Peyer's patch (tissue), 4 donors: Measurements from ENCODE around the gene ATMIN. TPM values are rescaled to one million over a fixed set of nuclear protein-coding genes. Genes with fewer than 3 reads are reported as not detected.
A peak's percentile ranks its signal among the peaks of the same experiment; 100 is the strongest.

ENCODE experiments used
- DNase-seq, 3 donors: peaks; one replicate each; pipeline ENCODE4 v3.0.0-alpha.2; 2017 to 2019
- H3K27ac ChIP-seq, 4 donors: fragments of 200-600 bp; sonication (generic); one replicate each; pipeline ENCODE4 v1.5.1; 2016 to 2019
- H3K27me3 ChIP-seq, 2 donors: fragments of 200-600 bp; sonication (generic); one replicate each; pipeline ENCODE4 v1.5.1; 2019
- H3K36me3 ChIP-seq, 3 donors: fragments of 200-600 bp; sonication (generic); one replicate each; pipeline ENCODE4 v1.5.1; 2016 to 2019
- H3K4me1 ChIP-seq, 4 donors: fragments of 200-600 bp; sonication (generic); one replicate each; pipeline ENCODE4 v1.5.1; 2016 to 2019
- H3K4me3 ChIP-seq, 4 donors: fragments of 200-600 bp; sonication (generic); 1 replicate in 3 of 4; 2 replicates in 1 of 4; pipeline ENCODE4 v1.5.1; 2016 to 2019; ENCODE audit warnings: mild to moderate bottlenecking in 1 of 4
- H3K9me3 ChIP-seq, 4 donors: fragments of 200-600 bp; sonication (generic); one replicate each; pipeline ENCODE4 v1.5.1; 2016 to 2019; ENCODE audit warnings: mild to moderate bottlenecking in 1 of 4
- CTCF ChIP-seq, 6 experiments: fragments of 450-650 bp in 4 of 6; fragments of 200-600 bp in 2 of 6; sonication (generic) in 1 of 6; IDR thresholded peaks; one replicate each; pipeline ENCODE4 v1.5.1; 2017 to 2019; ENCODE audit warnings: antibody characterized with exemption in 6 of 6, mild to moderate bottlenecking in 3 of 6, moderate library complexity in 1 of 6
- POLR2A ChIP-seq, 2 donors: fragments of 450-650 bp; IDR thresholded peaks; one replicate each; pipeline ENCODE4 v1.5.1; 2017; ENCODE audit warnings: antibody characterized with exemption in 2 of 2, mild to moderate bottlenecking in 2 of 2, moderate library complexity in 2 of 2
- small RNA-seq, 2 donors: library from RNA; depleted of rRNA; stranded (forward); fragments of <200 nt; gene quantifications; one replicate each; pipeline ENCODE3, GENCODE V24; 2016
- total RNA-seq, 4 donors: library from RNA; depleted of rRNA; stranded (reverse); fragments of >200 nt; gene quantifications; one replicate each; pipeline ENCODE4 v1.1.0, GENCODE V29; 2016

ATMIN gene
- total RNA-seq, 4 donors from 2014 or later = 25.6 to 37.0 (median 32.6) TPM

DNA sequence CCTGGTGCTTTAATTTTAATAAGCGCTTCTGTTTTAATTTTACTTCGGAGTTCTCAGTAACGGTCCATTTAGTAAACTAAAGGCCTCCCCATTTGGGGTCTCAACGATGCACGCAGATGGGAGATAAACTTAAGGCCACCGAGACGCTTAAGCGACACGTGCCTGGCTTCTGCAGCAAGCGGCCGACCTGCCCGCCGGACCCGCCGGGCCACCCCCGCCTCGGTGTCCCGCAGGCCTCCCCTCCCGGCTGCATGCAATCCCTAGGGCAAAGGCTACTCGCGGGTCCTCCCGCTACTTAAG is 60.0 kb downstream of the ATMIN start:
- DNase-seq = no peak
- peaks cover 0 to 4% (median 1%) of the 10 kb centered on the region in 4 donors for H3K4me1 ChIP-seq
- H3K4me3 ChIP-seq = peak overlapping the region; percentile 66 to 88 (median 78)
- H3K9me3 ChIP-seq = no peaks in the 10 kb centered on the region
- H3K27ac ChIP-seq = peak overlapping the region; percentile 40 to 78 (median 64)
- H3K27me3 ChIP-seq = no peaks in the 10 kb centered on the region
- no peak for TF ChIP-seq POLR2A (IDR thresholded peaks at IDR 0.05)
- no peak for TF ChIP-seq CTCF (IDR thresholded peaks at IDR 0.05)
- no peaks in the 10 kb centered on the region for H3K36me3 ChIP-seq

- Histone ChIP-seq H3K4me1 (peaks cover 0 to 4% (median 1%) of the 10 kb centered on the region in 4 donors), H3K9me3 (no peaks in the 10 kb centered on the region), H3K27ac (peak within 1 kb of the TSS; percentile 40 to 78 (median 64)), H3K4me3 (peak within 1 kb of the TSS; percentile 66 to 88 (median 78)), H3K27me3 (no peaks in the 10 kb centered on the region), H3K36me3 (no peaks in the 10 kb centered on the region)
- peak; percentile 98 to 100 (median 99) for DNase-seq
- TF ChIP-seq POLR2A (IDR thresholded peaks at IDR 0.05) (no peak), CTCF (IDR thresholded peaks at IDR 0.05) (peak in 1 of 6 experiments; percentile 9)
These were observed 60.5 kb downstream of the ATMIN start, which contains the start of gene GCSH for GRCh38 chr16:81095953-81096714. Gene GCSH (minus strand): TSS chr16:81096395. CDS start chr16:81096278, 117 bp downstream.

- H3K9me3 ChIP-seq = no peaks in the 10 kb centered on the region
- no peak for TF ChIP-seq POLR2A (IDR thresholded peaks at IDR 0.05)
- TF ChIP-seq CTCF (IDR thresholded peaks at IDR 0.05) = no peak
These were observed 61.1 kb downstream of the ATMIN start for GRCh38 chr16:81096715-81097208.

More at GRCh38 chr16:81096715-81097208, 61.1 kb downstream of the ATMIN start:
- H3K27me3 ChIP-seq = no peaks in the 10 kb centered on the region
- H3K27ac ChIP-seq = peak overlapping the region in 2 of 4 donors; percentile 30 to 72
- H3K4me3 ChIP-seq = peak overlapping the region in 3 of 4 donors; percentile 66 to 88 (median 76)
- H3K36me3 ChIP-seq = no peaks in the 10 kb centered on the region
- peak in 1 of 3 donors; percentile 50 for DNase-seq
- H3K4me1 ChIP-seq = peaks cover 0 to 4% (median 1%) of the 10 kb centered on the region in 4 donors

Small RNA genes lying within 50 kb of the gene (small RNA-seq; reads per million reads assigned to genes)
- gene AC092718.3 = 0 reads per million in 2 donors

Other genes starting within 250 kb of the ATMIN start
- 10 to 100 TPM in 2 of 4 donors, 1 to 10 TPM in 2; 7.4 to 18.6 (median 9.4) TPM for gene CDYL2, start 231.2 kb upstream of the ATMIN start, total RNA-seq
- 10 to 100 TPM; 14.0 to 54.5 (median 34.3) TPM for gene CMC2, start 29.0 kb upstream of the ATMIN start, total RNA-seq
- gene CENPN, start 28.6 kb upstream of the ATMIN start, total RNA-seq = 10 to 100 TPM in 1 of 4 donors, 1 to 10 TPM in 2, under 1 TPM in 1; 0.47 to 88.3 (median 3.5) TPM
- 1 to 10 TPM in 2 of 4 donors, under 1 TPM in 1, not detected in 1; 0.70 to 3.2 (median 1.6) TPM for gene C16orf46, start 41.4 kb downstream of the ATMIN start, total RNA-seq
- 10 to 100 TPM in 1 of 4 donors, 1 to 10 TPM in 3; 2.7 to 23.1 (median 5.0) TPM for gene GCSH, start 60.6 kb downstream of the ATMIN start, total RNA-seq
- gene BCO1, start 202.8 kb downstream of the ATMIN start, total RNA-seq = 10 to 100 TPM in 2 of 4 donors, 1 to 10 TPM in 2; 7.9 to 16.0 (median 12.3) TPM